Measurements from ENCODE around the gene SELENOM.

GRCh38 chr22:31118046-31118820 is 10.9 kb upstream of the SELENOM start:
- TF ChIP-seq CTCF (IDR thresholded peaks at IDR 0.05; ENCODE audit: borderline replicate concordance, extremely low read depth, low read length, poor library complexity, severe bottlenecking), result no peak
- TF ChIP-seq EZH2 (IDR thresholded peaks at IDR 0.05; ENCODE audit: borderline replicate concordance, low read depth, low read length, severe bottlenecking), result no peak

Measured in DND-41 (cell line).